GM23248 (cell line): ENCODE results near the gene CHTF18.

Source experiments
- EZH2 ChIP-seq: fragments of 200-600 bp; sonication (generic); IDR thresholded peaks from 2 replicates; pipeline ENCODE4 v1.6.1; 2018; ENCODE audit warnings: antibody characterized with exemption, mild to moderate bottlenecking; ENCODE audit not compliant: insufficient read depth, poor library complexity, severe bottlenecking
- EZH2phosphoT487 ChIP-seq: fragments of 200-600 bp; sonication (generic); IDR thresholded peaks from 2 replicates; pipeline ENCODE4 v1.6.1; 2018; ENCODE audit warnings: antibody characterized with exemption, moderate library complexity, mild to moderate bottlenecking, low read depth; ENCODE audit not compliant: insufficient read depth

- TF ChIP-seq EZH2 (no peak), EZH2phosphoT487 (no peak)
These were observed 33.8 kb upstream of the CHTF18 start for GRCh38 chr16:754656-755055.
